Measurements from ENCODE around the gene KLHL26. TPM values are rescaled to one million over a fixed set of nuclear protein-coding genes. Genes with fewer than 3 reads are reported as not detected.

Gene KLHL26, protein sequence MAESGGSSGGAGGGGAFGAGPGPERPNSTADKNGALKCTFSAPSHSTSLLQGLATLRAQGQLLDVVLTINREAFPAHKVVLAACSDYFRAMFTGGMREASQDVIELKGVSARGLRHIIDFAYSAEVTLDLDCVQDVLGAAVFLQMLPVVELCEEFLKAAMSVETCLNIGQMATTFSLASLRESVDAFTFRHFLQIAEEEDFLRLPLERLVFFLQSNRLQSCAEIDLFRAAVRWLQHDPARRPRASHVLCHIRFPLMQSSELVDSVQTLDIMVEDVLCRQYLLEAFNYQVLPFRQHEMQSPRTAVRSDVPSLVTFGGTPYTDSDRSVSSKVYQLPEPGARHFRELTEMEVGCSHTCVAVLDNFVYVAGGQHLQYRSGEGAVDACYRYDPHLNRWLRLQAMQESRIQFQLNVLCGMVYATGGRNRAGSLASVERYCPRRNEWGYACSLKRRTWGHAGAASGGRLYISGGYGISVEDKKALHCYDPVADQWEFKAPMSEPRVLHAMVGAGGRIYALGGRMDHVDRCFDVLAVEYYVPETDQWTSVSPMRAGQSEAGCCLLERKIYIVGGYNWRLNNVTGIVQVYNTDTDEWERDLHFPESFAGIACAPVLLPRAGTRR
- polyA plus RNA-seq (2011; rRNA removed) = 0.91 and 2.3 TPM in 2 replicates
- 0.90 and 0.98 TPM in 2 replicates for polyA minus RNA-seq (2011; rRNA and poly(A)+ RNA removed)

DNA sequence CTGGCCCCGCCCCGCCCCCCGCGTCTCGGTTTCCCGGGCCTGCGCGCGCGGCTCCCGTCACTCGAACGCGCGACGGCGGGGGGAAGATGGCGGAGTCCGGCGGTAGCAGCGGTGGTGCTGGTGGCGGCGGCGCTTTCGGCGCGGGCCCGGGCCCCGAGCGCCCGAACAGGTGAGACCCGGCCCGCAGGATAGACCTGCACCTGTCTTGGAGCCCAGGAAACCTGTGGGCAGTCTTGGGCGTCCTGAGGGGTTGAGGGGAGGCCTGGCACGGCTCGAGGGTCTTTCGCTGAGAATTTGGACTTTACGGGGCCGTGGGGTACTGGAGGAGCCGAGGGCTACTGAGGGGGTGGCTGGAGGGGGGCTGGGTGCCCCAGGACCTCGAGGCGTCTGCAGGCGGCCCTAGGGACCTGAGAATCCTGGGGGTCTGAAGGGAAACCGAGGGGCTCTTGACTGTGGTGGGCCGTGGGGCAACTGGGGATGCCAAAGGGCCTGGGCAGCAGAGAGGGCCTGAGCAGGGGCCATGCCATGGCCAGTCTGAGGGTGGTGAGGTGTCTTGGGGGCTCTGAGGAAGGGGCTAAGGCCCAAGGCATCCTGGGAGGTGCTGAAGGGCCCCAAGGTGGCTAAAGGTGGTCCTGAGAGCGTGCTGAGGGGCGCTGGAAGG is at the start of gene KLHL26:
KLHL26 (plus strand) TSS at position 60 of the 661 bp plus-strand sequence; CDS start at position 87, 27 bp downstream.
- CTCF ChIA-PET = no interaction called here
- POLR2A ChIA-PET = no interaction called here
- no peaks in the 10 kb centered on the region for H3K27me3 ChIP-seq (ENCODE audit: control insufficient read depth, insufficient read depth, low read length)
- H3K36me3 ChIP-seq (ENCODE audit: control insufficient read depth, insufficient read depth, low read length) = no peaks in the 10 kb centered on the region
- H3K4me3 ChIP-seq (ENCODE audit: low read depth, low read length) = peak within 1 kb of the TSS; percentile 91
- no peak for DNase-seq (ENCODE audit: low read depth)
- TF ChIP-seq, protein P1, sequence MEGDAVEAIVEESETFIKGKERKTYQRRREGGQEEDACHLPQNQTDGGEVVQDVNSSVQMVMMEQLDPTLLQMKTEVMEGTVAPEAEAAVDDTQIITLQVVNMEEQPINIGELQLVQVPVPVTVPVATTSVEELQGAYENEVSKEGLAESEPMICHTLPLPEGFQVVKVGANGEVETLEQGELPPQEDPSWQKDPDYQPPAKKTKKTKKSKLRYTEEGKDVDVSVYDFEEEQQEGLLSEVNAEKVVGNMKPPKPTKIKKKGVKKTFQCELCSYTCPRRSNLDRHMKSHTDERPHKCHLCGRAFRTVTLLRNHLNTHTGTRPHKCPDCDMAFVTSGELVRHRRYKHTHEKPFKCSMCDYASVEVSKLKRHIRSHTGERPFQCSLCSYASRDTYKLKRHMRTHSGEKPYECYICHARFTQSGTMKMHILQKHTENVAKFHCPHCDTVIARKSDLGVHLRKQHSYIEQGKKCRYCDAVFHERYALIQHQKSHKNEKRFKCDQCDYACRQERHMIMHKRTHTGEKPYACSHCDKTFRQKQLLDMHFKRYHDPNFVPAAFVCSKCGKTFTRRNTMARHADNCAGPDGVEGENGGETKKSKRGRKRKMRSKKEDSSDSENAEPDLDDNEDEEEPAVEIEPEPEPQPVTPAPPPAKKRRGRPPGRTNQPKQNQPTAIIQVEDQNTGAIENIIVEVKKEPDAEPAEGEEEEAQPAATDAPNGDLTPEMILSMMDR (IDR thresholded peaks at IDR 0.05; ENCODE audit: insufficient read depth, low read depth, low read length) = no peak

DNA sequence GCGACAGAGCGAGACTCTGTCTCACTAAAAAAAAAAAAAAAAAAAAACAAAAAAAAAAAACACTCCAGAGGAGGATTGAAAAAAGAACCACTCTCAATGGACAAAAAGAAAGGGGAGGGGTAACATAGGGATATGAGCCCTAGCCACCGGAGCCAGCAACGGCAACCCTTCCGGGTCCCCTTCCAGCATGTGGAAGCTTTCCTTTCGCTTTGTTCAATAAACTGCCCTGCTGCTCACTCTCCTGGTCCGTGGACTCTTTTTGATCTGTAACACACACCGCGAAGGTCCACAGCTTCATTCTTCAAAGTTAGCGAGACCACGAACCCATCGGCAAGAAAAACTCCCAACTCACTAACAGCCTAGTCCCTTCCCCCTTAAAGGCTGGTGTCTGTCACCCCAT is 49.3 kb upstream of the KLHL26 start:
- TF ChIP-seq, protein P1 (IDR thresholded peaks at IDR 0.05; ENCODE audit: insufficient read depth, low read depth, low read length) = no peak
- Histone ChIP-seq H3K36me3 (ENCODE audit: control insufficient read depth, insufficient read depth, low read length) (peaks cover 4% of the 10 kb centered on the region), H3K4me3 (ENCODE audit: low read depth, low read length) (no peak overlapping the region), H3K27me3 (ENCODE audit: control insufficient read depth, insufficient read depth, low read length) (no peaks in the 10 kb centered on the region; the same call in 1 of the 2 replicates)
- ChIA-PET CTCF (interaction anchor here (0.5 to 5.3 kb wide), 18 partner anchors 7 to 1473 kb away, joined by 3 to 37 read pairs (median 7); partner anchors contain the start of genes UBA52 and UPF1), POLR2A (no interaction called here)
- DNase-seq (ENCODE audit: low read depth) = no peak

DNA sequence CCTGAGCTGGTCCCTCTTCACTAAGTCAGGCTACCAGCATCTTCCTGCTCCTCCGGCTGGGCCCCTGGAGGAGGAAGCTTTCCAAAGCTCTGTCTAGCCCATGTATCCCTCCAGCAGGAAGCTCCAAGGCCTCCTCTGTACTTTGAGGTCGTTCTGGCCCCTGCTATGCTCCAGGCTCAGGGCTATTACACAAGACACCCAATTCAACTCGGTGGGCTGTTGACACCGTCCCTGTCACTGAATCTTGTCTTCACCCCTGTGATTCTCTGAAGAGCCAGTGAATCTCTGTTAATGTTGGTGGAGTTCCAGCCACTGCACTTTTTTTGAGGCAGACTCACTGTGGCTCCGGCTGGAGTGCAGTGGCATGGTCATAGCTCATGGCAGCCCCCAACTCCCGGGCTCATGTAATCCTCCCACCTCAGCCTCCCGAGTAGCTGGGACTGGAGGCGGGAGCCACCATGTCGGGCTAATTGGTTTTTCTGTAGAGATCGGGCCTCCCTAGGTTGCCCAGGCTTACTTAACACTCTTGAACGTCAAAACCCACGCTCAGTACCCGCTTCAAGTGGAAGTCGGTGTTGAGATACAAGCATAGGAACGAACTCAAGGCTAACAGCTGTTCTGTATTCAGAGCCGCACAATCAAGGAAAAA is 48.7 kb upstream of the KLHL26 start:
- peaks cover 4% of the 10 kb centered on the region for H3K36me3 ChIP-seq (ENCODE audit: control insufficient read depth, insufficient read depth, low read length)
- H3K27me3 ChIP-seq (ENCODE audit: control insufficient read depth, insufficient read depth, low read length) = no peaks in the 10 kb centered on the region
- no peak for DNase-seq (ENCODE audit: low read depth)
- CTCF ChIA-PET = interaction anchor here (0.5 to 5.3 kb wide), 25 partner anchors 8 to 1473 kb away, joined by 3 to 37 read pairs (median 5); partner anchors contain the start of genes UBA52 and UPF1
- POLR2A ChIA-PET = interaction anchor here (0.5 kb wide), 1 partner anchor 106 kb away, joined by 3 read pairs; no protein-coding TSS in a partner anchor
- H3K4me3 ChIP-seq (ENCODE audit: low read depth, low read length) = peak overlapping the region; percentile 76
- TF ChIP-seq, protein P1 (IDR thresholded peaks at IDR 0.05; ENCODE audit: insufficient read depth, low read depth, low read length) = no peak

DNA sequence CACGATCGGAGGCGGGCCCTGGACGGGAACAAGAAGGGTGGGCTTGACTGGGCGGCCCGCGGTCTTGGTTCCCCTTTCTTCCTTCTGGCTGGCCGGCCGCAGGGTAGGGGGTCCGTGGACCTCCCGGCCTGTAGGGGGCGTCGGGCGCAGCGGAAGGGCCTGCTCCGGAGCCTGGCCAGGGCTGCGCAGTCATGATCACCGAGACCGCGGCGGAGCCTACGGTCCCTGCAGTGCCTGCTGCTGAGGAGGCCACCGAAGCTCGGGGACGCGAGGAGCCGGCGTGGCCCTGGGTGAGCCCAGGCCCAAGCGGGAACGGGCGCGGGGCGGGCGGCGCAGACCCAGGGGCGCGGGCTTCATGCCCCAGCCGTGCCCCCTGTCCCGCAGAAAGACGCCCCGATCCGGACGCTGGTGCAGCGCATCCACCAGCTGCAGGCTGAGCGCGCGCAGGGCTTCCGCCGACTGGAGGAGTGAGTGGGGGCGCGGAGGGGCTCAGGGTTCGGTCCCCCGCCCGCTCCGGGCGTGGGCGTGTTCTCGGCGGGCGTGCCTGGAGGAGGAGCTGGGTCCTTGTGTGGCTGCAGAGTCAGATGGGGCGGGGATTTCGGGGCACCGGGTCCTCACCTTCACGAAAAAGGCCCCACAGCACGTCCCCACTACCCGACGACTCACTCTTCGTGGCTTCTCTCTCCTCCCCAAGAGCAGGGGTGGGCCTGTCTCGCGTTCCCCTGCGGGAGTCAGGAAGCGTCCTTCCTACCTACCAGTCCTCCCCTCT is 48.0 kb upstream of the KLHL26 start, which contains the start of gene REX1BD:
REX1BD (plus strand) TSS at position 188 of the 769 bp plus-strand sequence; CDS start at position 192, 4 bp downstream.
- no peaks in the 10 kb centered on the region for H3K27me3 ChIP-seq (ENCODE audit: control insufficient read depth, insufficient read depth, low read length)
- no peak for DNase-seq (ENCODE audit: low read depth)
- CTCF ChIA-PET = interaction anchor here (0.6 to 5.3 kb wide), 44 partner anchors 8 to 391 kb away, joined by 3 to 37 read pairs (median 4); partner anchors contain the start of genes ELL, KXD1, UBA52 and UPF1
- peak within 1 kb of the TSS; percentile 76 for H3K4me3 ChIP-seq (ENCODE audit: low read depth, low read length)
- TF ChIP-seq, protein P1 (IDR thresholded peaks at IDR 0.05; ENCODE audit: insufficient read depth, low read depth, low read length) = peak; percentile 89
- H3K36me3 ChIP-seq (ENCODE audit: control insufficient read depth, insufficient read depth, low read length) = peaks cover 4% of the 10 kb centered on the region
- POLR2A ChIA-PET = no interaction called here

Data from BJ (cell line).